GM19463 (cell line): Measurements from ENCODE around the gene ITLN2.
"Not testable (repeated sequence)": the region's sequence is repeated elsewhere in the genome, so short reads cannot be mapped to it uniquely, and the experiment has no call there.

Experiments
- ATAC-seq: cut with Tn5 transposase; IDR thresholded peaks from one replicate; pipeline ENCODE4 v1.9.1; 2021; ENCODE audit warnings: mild to moderate bottlenecking, moderate library complexity; ENCODE audit not compliant: unreplicated experiment

The ITLN2 gene

GRCh38 chr1:160954158-160955104 lies at the start of gene ITLN2:
TSS of gene ITLN2 (minus strand) at chr1:160954809. CDS start at chr1:160954741, 68 bp downstream.
- ATAC-seq = peak; percentile 51

- ATAC-seq = no peak
Observed at GRCh38 chr1:161001525-161001924, 46.9 kb upstream of the ITLN2 start.

- ATAC-seq = no peak
Observed at GRCh38 chr1:161000736-161001480, 46.3 kb upstream of the ITLN2 start.

DNA sequence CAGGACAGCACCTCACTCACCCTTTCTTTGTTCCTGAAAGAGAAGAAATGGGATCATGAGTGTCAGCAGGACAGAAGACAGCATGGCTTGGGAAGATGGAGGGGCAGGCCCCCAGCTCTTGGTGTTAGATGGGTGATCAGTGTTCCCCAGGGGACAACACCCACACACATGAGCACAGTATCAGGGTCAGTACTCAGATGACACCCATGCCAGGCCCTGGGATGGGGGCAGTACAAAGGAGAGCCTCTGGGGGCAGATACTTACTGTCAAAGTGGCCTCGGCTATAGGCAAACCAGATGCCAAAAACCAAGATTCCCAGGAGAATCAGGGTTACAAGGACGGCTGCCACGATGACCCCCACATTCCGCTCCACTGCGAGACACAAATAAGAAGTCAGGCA lies 44.8 kb upstream of the ITLN2 start:
- ATAC-seq = no peak

DNA sequence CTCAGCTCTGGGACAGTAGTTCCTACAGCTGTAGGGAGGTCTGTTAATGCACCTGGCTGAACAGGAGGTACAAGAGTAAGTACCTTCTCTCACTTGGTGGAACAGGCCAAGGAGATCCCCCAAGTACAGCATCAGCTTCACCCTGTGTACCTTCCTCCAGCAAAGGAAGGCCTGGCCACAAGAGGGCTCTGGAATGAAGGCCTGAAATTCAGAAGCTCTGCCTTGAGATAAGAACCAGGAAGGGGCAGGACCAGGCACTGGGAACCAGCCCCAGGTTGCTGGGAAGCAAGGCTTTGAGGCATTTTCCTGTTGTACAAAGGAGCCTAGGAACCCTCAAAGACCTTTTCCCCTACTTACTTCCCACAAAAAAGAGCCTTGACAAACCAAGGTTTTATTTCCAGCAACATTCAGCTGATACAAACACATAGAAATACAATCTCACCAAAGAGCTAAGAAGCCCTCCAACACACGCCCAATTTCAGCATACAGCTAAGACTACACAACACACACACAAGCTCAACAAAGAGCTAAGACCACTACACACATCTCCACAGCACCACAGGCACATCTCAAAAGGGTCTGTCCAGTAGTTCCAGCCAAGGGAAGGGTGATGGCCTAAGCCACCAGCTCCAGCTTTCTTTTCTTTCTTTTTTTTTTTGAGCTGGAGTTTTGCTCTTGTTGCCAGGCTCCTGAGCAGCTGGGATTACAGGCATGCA lies 42.9 kb upstream of the ITLN2 start:
- ATAC-seq = no peak

DNA sequence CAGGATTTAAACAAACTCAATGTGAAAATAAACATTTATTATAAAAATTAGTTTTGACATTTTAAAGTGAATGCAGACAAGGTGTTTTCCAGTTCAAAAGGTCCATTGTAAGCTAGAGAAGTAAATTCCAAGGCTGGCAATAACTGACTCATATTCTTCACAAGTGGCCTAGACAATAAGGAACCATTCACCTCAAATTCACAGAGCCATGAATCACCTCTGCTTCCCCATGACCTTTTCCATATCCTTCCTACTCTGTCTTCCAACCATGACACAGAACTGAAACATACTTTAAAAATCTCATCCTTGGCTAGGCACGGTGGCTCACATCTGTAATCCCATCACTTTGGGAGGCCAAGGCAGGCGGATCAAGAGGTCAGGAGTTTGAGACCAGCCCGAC lies 41.6 kb upstream of the ITLN2 start:
- ATAC-seq = no peak

DNA sequence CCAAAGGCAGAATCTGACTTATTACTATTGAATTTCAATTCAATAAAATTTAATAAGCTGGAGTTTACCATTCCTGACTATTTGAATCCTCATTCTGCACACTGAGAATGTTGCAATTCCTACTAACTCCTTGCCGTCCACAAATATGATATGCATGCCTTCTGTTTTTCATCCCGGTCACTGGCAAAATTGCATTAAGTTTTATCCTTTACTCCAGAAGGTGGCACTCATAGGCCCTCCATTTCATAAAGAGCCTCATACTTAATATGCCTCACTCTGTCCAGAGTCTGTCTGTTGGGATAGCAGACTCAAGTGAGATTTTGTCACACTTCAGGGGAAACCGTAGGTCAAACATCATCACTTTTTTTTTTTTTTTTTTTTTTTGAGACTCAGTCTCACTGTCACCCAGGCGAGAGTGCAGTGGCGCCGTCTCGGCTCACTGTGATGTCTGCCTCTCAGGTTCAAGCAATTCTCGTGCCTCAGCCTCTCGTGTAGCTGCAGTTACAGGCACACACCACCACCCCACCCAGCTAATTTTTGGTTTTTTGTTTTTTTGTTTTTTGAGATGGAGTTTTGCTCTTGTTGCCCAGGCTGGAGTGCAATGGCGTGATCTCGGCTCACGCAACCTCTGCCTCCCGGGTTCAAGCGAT lies 39.1 kb upstream of the ITLN2 start:
- no peak for ATAC-seq

GRCh38 chr1:160992036-160992435 lies 37.4 kb upstream of the ITLN2 start:
- not testable (repeated sequence) for ATAC-seq

DNA sequence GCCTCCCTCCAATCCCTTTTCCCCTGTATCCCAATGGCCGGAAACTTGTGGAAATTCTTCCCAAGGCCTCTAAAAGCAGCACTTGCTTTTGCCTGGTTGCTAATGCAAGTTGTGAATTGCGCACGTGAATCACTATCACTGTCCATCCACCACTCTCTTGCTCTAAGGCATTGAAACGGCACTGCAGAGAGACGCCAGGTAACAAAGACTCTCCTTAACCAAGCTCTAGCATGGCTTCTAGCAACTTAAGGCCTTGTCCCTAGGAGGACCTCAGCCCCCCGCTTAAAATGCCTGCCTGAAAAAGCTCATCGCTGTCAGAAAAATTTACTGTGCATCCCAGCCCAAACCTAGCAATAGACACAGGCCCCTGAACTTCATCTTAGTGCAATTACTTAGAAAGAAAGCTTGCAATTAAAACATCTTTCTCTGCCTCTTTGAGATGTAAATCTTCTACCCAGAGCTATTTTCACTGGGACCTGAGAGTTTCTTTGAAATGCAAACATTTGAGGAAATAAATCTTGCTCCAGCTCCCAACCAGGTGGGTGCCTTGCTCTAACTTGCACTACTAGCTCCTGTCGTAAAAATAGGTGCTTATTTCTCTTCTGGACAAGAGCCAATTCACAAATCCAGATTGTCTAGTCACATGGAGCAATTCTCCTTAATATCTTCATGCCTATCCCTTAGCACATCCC lies 32.9 kb upstream of the ITLN2 start:
- no peak for ATAC-seq

- ATAC-seq = no peak
Observed at GRCh38 chr1:160985723-160986122, 31.1 kb upstream of the ITLN2 start.

DNA sequence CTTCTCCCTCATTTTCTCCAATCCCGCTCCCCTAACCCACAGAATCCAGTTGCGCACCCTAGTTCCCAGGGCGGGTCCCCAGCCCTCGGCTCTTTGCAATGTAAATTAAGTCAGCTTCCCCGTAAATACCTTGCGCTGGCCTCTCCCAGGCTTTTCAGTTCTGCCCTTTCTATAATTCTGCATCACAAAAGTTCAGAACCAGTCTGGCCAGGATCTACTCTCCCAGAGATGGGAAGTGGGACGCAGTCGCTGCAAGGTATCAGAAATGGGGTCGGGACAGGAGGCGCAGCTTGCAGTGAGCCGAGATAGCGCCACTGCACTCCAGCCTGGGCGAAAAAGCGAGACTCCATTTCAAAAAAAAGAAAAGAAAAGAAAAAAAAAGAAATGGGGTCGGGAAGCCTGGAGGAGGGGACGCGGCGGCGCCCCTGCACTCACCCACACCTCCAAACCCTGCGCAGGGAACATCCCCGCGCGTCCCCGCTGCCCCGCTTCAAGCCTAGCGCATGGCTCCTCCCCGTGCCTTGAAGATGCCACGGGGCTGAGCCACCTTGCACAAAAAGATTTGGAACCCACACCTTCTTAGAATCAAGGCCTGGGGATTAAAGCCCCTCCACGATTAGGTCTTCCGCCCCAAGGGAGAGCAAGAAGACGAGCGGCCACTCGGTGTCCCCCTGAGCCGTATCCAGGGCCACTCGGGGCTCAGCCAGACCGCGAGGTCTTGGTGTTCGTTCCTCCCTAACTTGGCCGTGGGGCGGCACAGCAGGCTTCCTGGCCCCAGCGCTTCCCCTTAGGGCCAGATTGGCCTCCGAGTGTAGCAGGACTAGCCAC lies 27.2 kb upstream of the ITLN2 start:
- no peak for ATAC-seq

- no peak for ATAC-seq
Observed at GRCh38 chr1:160979286-160979685, 24.7 kb upstream of the ITLN2 start.

GRCh38 chr1:160978510-160978927 lies 23.9 kb upstream of the ITLN2 start:
- ATAC-seq = no peak

GRCh38 chr1:160975026-160975425 lies 20.4 kb upstream of the ITLN2 start:
- no peak for ATAC-seq

DNA sequence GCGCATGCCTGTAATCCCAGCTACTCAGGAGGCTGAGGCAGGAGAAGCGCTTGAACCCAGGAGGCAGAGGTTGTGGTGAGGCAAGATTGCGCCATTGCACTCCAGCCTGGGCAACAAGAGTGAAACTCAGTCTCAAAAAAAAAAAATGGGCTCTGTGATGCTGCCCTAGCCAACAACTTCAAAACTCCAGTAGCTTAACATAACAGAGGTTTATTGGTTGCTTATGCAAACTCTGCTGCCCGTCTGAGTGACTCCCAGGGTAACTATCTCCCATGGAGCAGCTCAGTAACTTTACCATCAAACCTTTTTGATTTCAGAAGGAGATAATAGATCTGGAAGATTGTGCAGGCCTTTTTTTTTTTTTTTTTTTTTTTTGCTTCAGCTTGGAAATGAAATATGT lies 18.9 kb upstream of the ITLN2 start:
- no peak for ATAC-seq

DNA sequence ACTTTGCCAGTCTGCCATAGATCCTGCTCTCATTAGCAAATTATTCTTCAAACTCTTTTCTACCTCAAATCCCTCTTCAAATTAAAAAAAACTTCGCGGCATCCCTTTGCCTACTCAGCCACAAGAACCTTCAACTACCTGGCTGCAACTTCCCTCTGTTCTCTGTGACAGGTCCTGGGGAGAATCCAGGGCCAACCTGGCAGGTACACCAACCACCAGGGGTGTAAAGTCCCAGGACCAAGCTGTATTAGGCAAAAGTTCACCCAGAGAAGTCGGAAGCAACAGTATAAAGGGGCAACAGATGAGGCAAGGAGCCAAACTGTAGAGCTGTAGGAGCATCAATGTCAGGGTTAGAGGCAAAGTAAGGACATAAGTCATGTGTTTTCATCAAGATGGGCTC lies 18.3 kb upstream of the ITLN2 start:
- no peak for ATAC-seq

DNA sequence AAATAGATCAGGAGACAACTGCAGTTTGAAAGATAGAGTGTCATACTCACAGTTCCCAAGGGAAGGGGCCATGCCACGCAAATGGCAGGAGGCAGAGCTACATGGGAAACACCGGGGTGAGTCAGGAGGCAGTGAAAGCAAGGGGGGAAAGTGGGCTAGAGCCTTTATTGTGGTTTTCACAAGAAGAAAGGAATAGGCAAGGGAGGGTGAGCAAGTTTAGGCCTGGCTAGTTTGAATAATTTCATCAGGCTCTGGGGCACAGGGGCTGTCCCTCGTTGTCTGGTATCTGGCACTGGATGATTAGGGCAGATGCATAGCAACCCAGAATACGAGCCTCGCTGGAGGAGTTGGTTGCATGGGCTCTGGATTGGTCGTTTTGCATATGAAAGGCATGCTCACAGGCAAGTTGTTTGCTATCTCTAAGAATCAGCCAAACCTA lies 17.0 kb upstream of the ITLN2 start:
- peak; percentile 48 for ATAC-seq

DNA sequence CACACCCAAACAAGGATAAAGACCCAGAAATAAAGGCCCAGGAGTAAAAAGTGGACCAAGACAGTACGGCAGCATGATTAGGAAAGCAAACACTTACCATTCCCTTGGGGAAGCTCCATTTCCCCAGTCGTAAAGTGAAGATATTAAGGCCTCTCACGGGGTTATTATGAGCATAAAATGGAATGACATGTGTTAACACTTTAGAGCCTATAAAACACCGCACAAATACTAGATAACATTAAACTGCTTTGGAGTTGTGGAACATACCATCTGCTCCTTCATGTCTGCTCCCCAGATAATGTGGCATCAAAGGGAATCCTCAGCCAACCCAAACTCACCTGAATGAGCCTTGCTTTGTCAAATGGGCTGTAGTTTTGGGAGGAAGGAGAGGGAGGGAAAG lies 8.9 kb upstream of the ITLN2 start:
- ATAC-seq = no peak

GRCh38 chr1:160961419-160961818 lies 6.8 kb upstream of the ITLN2 start:
- no peak for ATAC-seq
